Measurements from ENCODE around the gene GPANK1.

Gene GPANK1

GRCh38 chr6:31659649-31660380, 5.0 kb downstream of the GPANK1 start:
- Histone ChIP-seq H3K36me3 (ENCODE audit: insufficient read depth, low read length) (peaks cover 17% of the 10 kb centered on the region; the same call in 1 of the 2 replicates), H3K9ac (ENCODE audit: low read length) (peak overlapping the region; percentile 94), H3K4me2 (ENCODE audit: low read length) (peak overlapping the region; percentile 97), H3K27me3 (ENCODE audit: insufficient read depth, low read length) (no peaks in the 10 kb centered on the region), H3K27ac (ENCODE audit: low read depth, low read length, poor library complexity, severe bottlenecking) (peak overlapping the region; percentile 54), H3K9me2 (ENCODE audit: low read depth, low read length) (no peaks in the 10 kb centered on the region), H3K9me3 (ENCODE audit: low read length) (no peaks in the 10 kb centered on the region), H3K4me1 (ENCODE audit: insufficient read depth, low read length, severe bottlenecking) (peaks cover 60% of the 10 kb centered on the region), H3K79me2 (ENCODE audit: insufficient read depth, low read length) (peaks cover 18% of the 10 kb centered on the region; the same call in 1 of the 2 replicates), H3F3A (ENCODE audit: insufficient read depth, low read length) (no peaks in the 10 kb centered on the region), H2AFZ (ENCODE audit: low read length) (no peak overlapping the region), H4K20me1 (ENCODE audit: insufficient read depth, low read length) (no peaks in the 10 kb centered on the region), H3K4me3 (ENCODE audit: low read depth, low read length, poor library complexity, severe bottlenecking) (peak overlapping the region; percentile 89)
- TF ChIP-seq EZH2 (IDR thresholded peaks at IDR 0.05; ENCODE audit: borderline replicate concordance, low read length) (no peak), CTCF (IDR thresholded peaks at IDR 0.05; ENCODE audit: low read length) (no peak)

- Histone ChIP-seq H3K9ac (ENCODE audit: low read length) (peak overlapping the region; percentile 94; the same call in 1 of the 2 replicates), H3K9me2 (ENCODE audit: low read depth, low read length) (no peaks in the 10 kb centered on the region), H3F3A (ENCODE audit: insufficient read depth, low read length) (no peaks in the 10 kb centered on the region), H4K20me1 (ENCODE audit: insufficient read depth, low read length) (no peaks in the 10 kb centered on the region), H3K79me2 (ENCODE audit: insufficient read depth, low read length) (peaks cover 13% of the 10 kb centered on the region; the same call in 1 of the 2 replicates), H3K36me3 (ENCODE audit: insufficient read depth, low read length) (peaks cover 17% of the 10 kb centered on the region; the same call in 1 of the 2 replicates), H3K9me3 (ENCODE audit: low read length) (no peaks in the 10 kb centered on the region), H3K4me1 (ENCODE audit: insufficient read depth, low read length, severe bottlenecking) (peaks cover 56% of the 10 kb centered on the region), H3K27ac (ENCODE audit: low read depth, low read length, poor library complexity, severe bottlenecking) (no peak overlapping the region), H2AFZ (ENCODE audit: low read length) (no peak overlapping the region), H3K27me3 (ENCODE audit: insufficient read depth, low read length) (no peaks in the 10 kb centered on the region), H3K4me3 (ENCODE audit: low read depth, low read length, poor library complexity, severe bottlenecking) (peak overlapping the region; percentile 89), H3K4me2 (ENCODE audit: low read length) (peak overlapping the region; percentile 97)
- no peak for TF ChIP-seq CTCF (IDR thresholded peaks at IDR 0.05; ENCODE audit: low read length)
- TF ChIP-seq EZH2 (IDR thresholded peaks at IDR 0.05; ENCODE audit: borderline replicate concordance, low read length) = no peak
These were observed 5.7 kb downstream of the GPANK1 start for GRCh38 chr6:31658983-31659648.

- H3K9me2 ChIP-seq (ENCODE audit: low read depth, low read length) = no peaks in the 10 kb centered on the region
- H3K79me2 ChIP-seq (ENCODE audit: insufficient read depth, low read length) = peaks cover 6% of the 10 kb centered on the region; the same call in 1 of the 2 replicates
- no peak overlapping the region for H3K4me3 ChIP-seq (ENCODE audit: low read depth, low read length, poor library complexity, severe bottlenecking)
- peaks cover 53% of the 10 kb centered on the region for H3K4me1 ChIP-seq (ENCODE audit: insufficient read depth, low read length, severe bottlenecking)
- no peaks in the 10 kb centered on the region for H3F3A ChIP-seq (ENCODE audit: insufficient read depth, low read length)
- H3K4me2 ChIP-seq (ENCODE audit: low read length) = peak overlapping the region; percentile 0; the same call in 1 of the 2 replicates
- H3K27ac ChIP-seq (ENCODE audit: low read depth, low read length, poor library complexity, severe bottlenecking) = no peak overlapping the region
- H3K9ac ChIP-seq (ENCODE audit: low read length) = no peak overlapping the region
- no peaks in the 10 kb centered on the region for H3K27me3 ChIP-seq (ENCODE audit: insufficient read depth, low read length)
- H3K9me3 ChIP-seq (ENCODE audit: low read length) = no peaks in the 10 kb centered on the region
- H2AFZ ChIP-seq (ENCODE audit: low read length) = no peak overlapping the region
- H4K20me1 ChIP-seq (ENCODE audit: insufficient read depth, low read length) = no peaks in the 10 kb centered on the region
- H3K36me3 ChIP-seq (ENCODE audit: insufficient read depth, low read length) = peaks cover 11% of the 10 kb centered on the region; the same call in 1 of the 2 replicates
- no peak for TF ChIP-seq CTCF (IDR thresholded peaks at IDR 0.05; ENCODE audit: low read length)
- no peak for TF ChIP-seq EZH2 (IDR thresholded peaks at IDR 0.05; ENCODE audit: borderline replicate concordance, low read length)
These were observed 6.6 kb downstream of the GPANK1 start for GRCh38 chr6:31658158-31658688.
